KMS-11 (cell line): ENCODE results near the gene ERICH3.

Experiments
- H2AFZ ChIP-seq: fragments of 200-600 bp; sonication (generic); 2 replicates; pipeline ENCODE4 v1.6.1; 2016; ENCODE audit warnings: antibody characterized with exemption, mixed run types, low read depth
- H3K27ac ChIP-seq: fragments of 200-600 bp; sonication (generic); 2 replicates; pipeline ENCODE4 v1.6.1; 2016; ENCODE audit warnings: mild to moderate bottlenecking, mixed run types
- H3K27me3 ChIP-seq: fragments of 200-600 bp; sonication (generic); 2 replicates; pipeline ENCODE4 v1.6.1; 2017; ENCODE audit warnings: mild to moderate bottlenecking, low read depth, mixed run types, moderate library complexity; ENCODE audit not compliant: insufficient read depth
- H3K36me3 ChIP-seq: fragments of 200-600 bp; sonication (generic); 2 replicates; pipeline ENCODE4 v1.6.1; 2017; ENCODE audit warnings: mild to moderate bottlenecking, mixed run types; ENCODE audit not compliant: insufficient read depth
- H3K4me1 ChIP-seq: fragments of 200-600 bp; sonication (generic); 2 replicates; pipeline ENCODE4 v1.6.1; 2016; ENCODE audit warnings: mild to moderate bottlenecking, low read depth, mixed run types; ENCODE audit not compliant: poor library complexity, severe bottlenecking
- H3K4me2 ChIP-seq: fragments of 200-600 bp; sonication (generic); 2 replicates; pipeline ENCODE4 v1.7.0; 2016; ENCODE audit warnings: mild to moderate bottlenecking, mixed run types
- H3K4me3 ChIP-seq: fragments of 200-600 bp; sonication (generic); IDR thresholded peaks from 2 replicates; pipeline ENCODE4 v1.6.1; 2017; ENCODE audit warnings: low read depth, low read length, mixed read lengths; ENCODE audit not compliant: insufficient read depth
- H3K79me2 ChIP-seq: fragments of 200-600 bp; sonication (generic); 2 replicates; pipeline ENCODE4 v1.6.1; 2016; ENCODE audit warnings: low read depth, mixed run types; ENCODE audit not compliant: insufficient read depth
- H3K9ac ChIP-seq: fragments of 200-600 bp; sonication (generic); 2 replicates; pipeline ENCODE4 v1.6.1; 2016; ENCODE audit warnings: mild to moderate bottlenecking, mixed run types
- H4K20me1 ChIP-seq: fragments of 200-600 bp; sonication (generic); 2 replicates; pipeline ENCODE4 v1.6.1; 2016; ENCODE audit warnings: mild to moderate bottlenecking, mixed run types; ENCODE audit not compliant: insufficient read depth
- CTCF ChIP-seq: fragments of 200-600 bp; sonication (generic); conservative IDR thresholded peaks from 2 replicates; pipeline ENCODE4 v1.6.1; 2017; ENCODE audit warnings: low read depth, mild to moderate bottlenecking, antibody characterized with exemption, low read length, moderate library complexity, mixed read lengths

ERICH3 gene

DNA sequence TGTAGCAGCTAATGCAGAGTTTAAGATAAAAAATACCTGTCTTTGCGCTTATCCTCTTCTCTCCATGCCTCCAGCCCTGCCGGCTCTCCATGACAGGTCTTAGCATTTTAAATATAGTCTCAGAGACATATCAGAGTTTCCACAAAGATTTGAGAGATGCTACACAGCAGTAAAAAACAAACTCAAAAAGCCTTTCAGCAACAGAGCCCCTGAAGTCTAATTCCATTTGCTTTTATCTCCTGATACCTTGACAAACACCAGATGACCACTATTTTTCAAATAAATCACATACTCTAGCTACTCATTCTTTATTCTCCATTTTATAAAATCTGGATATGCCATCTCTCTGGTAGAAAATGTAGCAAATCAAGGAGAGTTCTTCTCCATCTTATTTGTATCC lies 81.6 kb downstream of the ERICH3 start:
- no peak overlapping the region for H3K4me3 ChIP-seq
- no peak for TF ChIP-seq CTCF
- H3K79me2 ChIP-seq, result no peaks in the 10 kb centered on the region
- peaks cover 14% of the 10 kb centered on the region for H3K4me1 ChIP-seq
- no peak overlapping the region for H3K27ac ChIP-seq
- H3K4me2 ChIP-seq, result peak overlapping the region; percentile 41; the same call in 1 of the 2 replicates
- H2AFZ ChIP-seq, result no peak overlapping the region
- H3K9ac ChIP-seq, result no peak overlapping the region
- H3K36me3 ChIP-seq, result no peaks in the 10 kb centered on the region
- H4K20me1 ChIP-seq, result no peaks in the 10 kb centered on the region
- no peaks in the 10 kb centered on the region for H3K27me3 ChIP-seq

GRCh38 chr1:74590288-74590687 lies 83.3 kb downstream of the ERICH3 start:
- no peak overlapping the region for H3K4me3 ChIP-seq
- no peak overlapping the region for H3K4me2 ChIP-seq
- H3K36me3 ChIP-seq, result no peaks in the 10 kb centered on the region
- no peak overlapping the region for H3K27ac ChIP-seq
- H3K79me2 ChIP-seq, result no peaks in the 10 kb centered on the region
- no peak for TF ChIP-seq CTCF
- peaks cover 21% of the 10 kb centered on the region for H3K4me1 ChIP-seq
- no peak overlapping the region for H2AFZ ChIP-seq
- H3K27me3 ChIP-seq, result no peaks in the 10 kb centered on the region
- no peaks in the 10 kb centered on the region for H4K20me1 ChIP-seq
- H3K9ac ChIP-seq, result no peak overlapping the region

DNA sequence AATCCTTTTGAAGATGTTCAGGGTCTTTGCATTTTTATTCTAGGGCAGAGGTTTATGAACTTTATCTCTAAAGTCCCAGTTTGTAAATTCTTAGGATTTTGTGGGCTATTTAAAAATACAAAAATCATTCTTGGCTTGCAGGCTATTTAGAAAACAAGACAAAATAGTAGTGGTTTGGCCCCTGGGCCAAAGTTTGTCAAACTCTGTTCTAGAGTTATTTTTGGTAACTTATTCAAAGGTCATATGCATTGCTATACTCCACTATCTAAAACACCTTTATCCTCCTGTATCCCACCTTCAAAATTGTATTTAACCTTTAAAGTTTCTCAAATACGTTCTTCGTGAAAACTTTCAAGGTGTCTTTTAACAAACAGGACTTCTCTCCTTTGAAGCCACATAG lies 85.7 kb downstream of the ERICH3 start:
- H2AFZ ChIP-seq, result no peak overlapping the region

DNA sequence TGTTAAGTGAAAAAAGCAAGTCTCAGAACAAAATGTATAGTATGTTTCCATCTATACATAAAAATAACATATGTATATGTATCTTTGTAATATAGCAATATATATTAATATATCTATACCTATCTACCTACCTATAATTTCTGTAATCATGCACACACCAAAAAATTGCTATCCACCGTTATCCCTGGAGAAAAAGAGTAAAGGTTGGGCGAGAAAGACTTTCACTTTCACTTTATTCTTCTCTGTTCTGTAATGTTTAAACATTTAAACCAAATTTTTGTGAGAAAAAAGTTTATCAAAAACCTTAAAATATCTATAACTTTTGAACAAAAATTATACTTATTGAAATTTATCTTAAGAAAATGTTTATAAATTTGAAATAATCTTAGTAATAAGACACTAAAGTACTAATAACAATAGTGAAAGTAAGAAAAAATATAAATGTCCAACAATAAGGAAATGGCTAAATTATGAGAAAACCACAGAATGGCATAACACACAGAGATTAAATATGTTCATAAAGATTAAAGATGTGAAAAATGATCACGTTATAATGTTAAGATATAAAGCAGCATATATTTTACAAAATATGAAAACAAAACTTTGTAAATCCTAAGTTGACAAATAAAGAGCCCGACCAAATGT lies 87.2 kb downstream of the ERICH3 start:
- Histone ChIP-seq H3K4me2 (no peak overlapping the region), H3K27me3 (no peaks in the 10 kb centered on the region), H4K20me1 (no peaks in the 10 kb centered on the region), H3K27ac (no peak overlapping the region), H3K9ac (no peak overlapping the region), H3K4me1 (peaks cover 46% of the 10 kb centered on the region), H3K79me2 (no peaks in the 10 kb centered on the region), H3K4me3 (no peak overlapping the region), H2AFZ (no peak overlapping the region), H3K36me3 (no peaks in the 10 kb centered on the region)
- TF ChIP-seq CTCF, result no peak

More for the DNA sequence above, 85.7 kb downstream of the ERICH3 start:
- H3K4me3 ChIP-seq, result no peak overlapping the region
- no peak overlapping the region for H3K9ac ChIP-seq
- H3K79me2 ChIP-seq, result no peaks in the 10 kb centered on the region
- no peaks in the 10 kb centered on the region for H3K36me3 ChIP-seq
- H4K20me1 ChIP-seq, result no peaks in the 10 kb centered on the region
- TF ChIP-seq CTCF, result no peak
- no peaks in the 10 kb centered on the region for H3K27me3 ChIP-seq
- H3K4me1 ChIP-seq, result peaks cover 42% of the 10 kb centered on the region
- no peak overlapping the region for H3K4me2 ChIP-seq
- no peak overlapping the region for H3K27ac ChIP-seq
